Measurements from ENCODE around the gene SHISA5. TPM values are rescaled to one million over a fixed set of nuclear protein-coding genes. Genes with fewer than 3 reads are reported as not detected.

SHISA5 gene
- total and polyA plus RNA-seq, 4 donors = 40.9 to 123 (median 120) TPM

DNA sequence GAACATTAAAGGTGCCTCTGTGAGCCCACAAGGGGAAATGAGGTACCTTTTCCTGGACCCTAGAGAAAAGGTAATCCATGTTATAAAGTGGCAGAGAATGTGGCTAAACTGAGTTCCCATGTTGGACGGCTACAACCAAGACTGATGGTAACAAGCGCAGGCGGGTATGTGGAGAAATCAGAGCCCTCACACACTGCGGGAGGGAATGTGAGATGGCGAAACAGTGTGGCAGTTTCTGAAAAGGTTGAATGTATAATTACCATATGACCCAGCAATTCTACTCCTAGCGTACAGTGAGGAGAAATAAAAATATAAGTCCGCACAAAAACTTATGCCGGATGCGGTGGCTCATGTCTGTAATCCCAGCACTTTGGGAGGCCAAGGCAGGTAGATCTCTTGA lies 24.1 kb upstream of the SHISA5 start:
- WGBS (ENCODE audit: insufficient coverage) = 96% methylated on average over 3 of the region's 9 CpGs
- Histone ChIP-seq H3K4me1 (ENCODE audit: control insufficient read depth, insufficient read depth, low read length) (no peaks in the 10 kb centered on the region), H3K27ac (ENCODE audit: low read depth, low read length) (no peak overlapping the region), H3K4me3 (ENCODE audit: low read depth, low read length) (no peak overlapping the region), H3K9me3 (ENCODE audit: control insufficient read depth, insufficient read depth, low read length) (no peaks in the 10 kb centered on the region), H3K27me3 (ENCODE audit: control insufficient read depth, insufficient read depth, low read length) (no peaks in the 10 kb centered on the region), H3K36me3 (ENCODE audit: control insufficient read depth, insufficient read depth, low read length) (peaks cover 51% of the 10 kb centered on the region)
- no peak for DNase-seq (ENCODE audit: low read depth in 4 of 6, low spot score in 6 of 6)

GRCh38 chr3:48524970-48525369 lies 21.0 kb upstream of the SHISA5 start:
- 90% methylated on average over 6 of the region's 9 CpGs for WGBS (ENCODE audit: insufficient coverage)
- H3K27ac ChIP-seq (ENCODE audit: low read depth, low read length) = no peak overlapping the region
- H3K9me3 ChIP-seq (ENCODE audit: control insufficient read depth, insufficient read depth, low read length) = no peaks in the 10 kb centered on the region
- no peak for DNase-seq (ENCODE audit: low read depth in 4 of 6, low spot score in 6 of 6)
- peaks cover 71% of the 10 kb centered on the region for H3K36me3 ChIP-seq (ENCODE audit: control insufficient read depth, insufficient read depth, low read length)
- H3K27me3 ChIP-seq (ENCODE audit: control insufficient read depth, insufficient read depth, low read length) = no peaks in the 10 kb centered on the region
- H3K4me1 ChIP-seq (ENCODE audit: control insufficient read depth, insufficient read depth, low read length) = no peaks in the 10 kb centered on the region
- H3K4me3 ChIP-seq (ENCODE audit: low read depth, low read length) = no peak overlapping the region

GRCh38 chr3:48521635-48522034 lies 17.7 kb upstream of the SHISA5 start:
- no peak overlapping the region for H3K27ac ChIP-seq (ENCODE audit: low read depth, low read length)
- H3K27me3 ChIP-seq (ENCODE audit: control insufficient read depth, insufficient read depth, low read length) = no peaks in the 10 kb centered on the region
- H3K4me3 ChIP-seq (ENCODE audit: low read depth, low read length) = no peak overlapping the region
- peaks cover 75% of the 10 kb centered on the region for H3K36me3 ChIP-seq (ENCODE audit: control insufficient read depth, insufficient read depth, low read length)
- WGBS (ENCODE audit: insufficient coverage) = 100% methylated on average over 4 of the region's 6 CpGs
- H3K9me3 ChIP-seq (ENCODE audit: control insufficient read depth, insufficient read depth, low read length) = no peaks in the 10 kb centered on the region
- DNase-seq (ENCODE audit: low read depth in 4 of 6, low spot score in 6 of 6) = no peak
- no peaks in the 10 kb centered on the region for H3K4me1 ChIP-seq (ENCODE audit: control insufficient read depth, insufficient read depth, low read length)

DNA sequence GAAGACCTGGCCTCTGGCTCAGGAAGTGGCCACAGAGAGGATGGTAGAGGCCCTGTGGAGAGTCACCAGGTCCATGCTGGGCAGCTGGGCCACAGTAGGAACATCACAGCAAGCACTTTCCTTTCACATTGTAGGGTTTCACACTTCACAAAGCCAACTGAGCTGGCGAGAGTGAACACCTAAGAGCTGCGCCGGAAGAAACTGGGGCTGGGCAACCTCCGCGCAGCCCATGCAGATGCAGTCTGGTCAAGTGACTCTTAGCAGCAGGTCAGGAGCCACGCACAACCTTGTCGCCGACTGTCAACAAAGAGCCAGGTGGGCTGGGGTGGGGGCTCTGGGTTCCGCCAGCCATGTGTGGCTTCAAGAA lies 15.3 kb upstream of the SHISA5 start:
- H3K4me3 ChIP-seq (ENCODE audit: low read depth, low read length) = no peak overlapping the region
- no peaks in the 10 kb centered on the region for H3K27me3 ChIP-seq (ENCODE audit: control insufficient read depth, insufficient read depth, low read length)
- peaks cover 55% of the 10 kb centered on the region for H3K36me3 ChIP-seq (ENCODE audit: control insufficient read depth, insufficient read depth, low read length)
- DNase-seq (ENCODE audit: low read depth in 4 of 6, low spot score in 6 of 6) = no peak
- no peaks in the 10 kb centered on the region for H3K9me3 ChIP-seq (ENCODE audit: control insufficient read depth, insufficient read depth, low read length)
- H3K27ac ChIP-seq (ENCODE audit: low read depth, low read length) = no peak overlapping the region
- H3K4me1 ChIP-seq (ENCODE audit: control insufficient read depth, insufficient read depth, low read length) = no peaks in the 10 kb centered on the region
- 94% methylated on average over 8 of the region's 9 CpGs for WGBS (ENCODE audit: insufficient coverage)

- Histone ChIP-seq H3K36me3 (ENCODE audit: control insufficient read depth, insufficient read depth, low read length) (peaks cover 53% of the 10 kb centered on the region), H3K27me3 (ENCODE audit: control insufficient read depth, insufficient read depth, low read length) (no peaks in the 10 kb centered on the region), H3K4me3 (ENCODE audit: low read depth, low read length) (no peak overlapping the region), H3K27ac (ENCODE audit: low read depth, low read length) (no peak overlapping the region), H3K9me3 (ENCODE audit: control insufficient read depth, insufficient read depth, low read length) (no peaks in the 10 kb centered on the region), H3K4me1 (ENCODE audit: control insufficient read depth, insufficient read depth, low read length) (no peaks in the 10 kb centered on the region)
- DNase-seq (ENCODE audit: low read depth in 4 of 6, low spot score in 6 of 6) = no peak
- WGBS (ENCODE audit: insufficient coverage) = 82% methylated on average over 10 of the region's 12 CpGs
Observed at GRCh38 chr3:48518638-48519276, 14.8 kb upstream of the SHISA5 start.

DNA sequence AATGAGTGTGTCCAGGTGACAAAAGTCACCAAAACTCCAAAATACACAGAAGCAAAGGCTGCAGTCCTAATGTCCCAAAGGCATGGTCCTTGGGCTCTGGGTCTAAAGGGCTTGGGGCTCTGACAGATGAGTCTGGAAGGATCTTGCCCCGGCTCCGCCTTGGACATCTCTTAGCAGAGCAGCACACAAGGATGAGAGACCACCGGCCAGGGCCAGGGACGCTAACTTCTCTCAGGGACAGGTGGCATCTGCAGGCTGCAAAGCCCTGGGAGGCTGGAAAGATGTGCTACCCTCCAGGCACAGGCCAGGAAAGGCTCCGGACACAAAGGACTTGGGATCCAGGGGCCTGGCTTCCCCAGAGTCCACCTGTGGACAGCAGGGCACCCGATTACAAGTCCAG lies 14.1 kb upstream of the SHISA5 start:
- Histone ChIP-seq H3K27me3 (ENCODE audit: control insufficient read depth, insufficient read depth, low read length) (no peaks in the 10 kb centered on the region), H3K9me3 (ENCODE audit: control insufficient read depth, insufficient read depth, low read length) (no peaks in the 10 kb centered on the region), H3K4me1 (ENCODE audit: control insufficient read depth, insufficient read depth, low read length) (no peaks in the 10 kb centered on the region), H3K36me3 (ENCODE audit: control insufficient read depth, insufficient read depth, low read length) (peaks cover 48% of the 10 kb centered on the region), H3K27ac (ENCODE audit: low read depth, low read length) (no peak overlapping the region), H3K4me3 (ENCODE audit: low read depth, low read length) (no peak overlapping the region)
- no peak for DNase-seq (ENCODE audit: low read depth in 4 of 6, low spot score in 6 of 6)
- WGBS (ENCODE audit: insufficient coverage) = 94% methylated on average over 6 of the region's 6 CpGs

GRCh38 chr3:48516571-48516970 lies 12.6 kb upstream of the SHISA5 start:
- H3K36me3 ChIP-seq (ENCODE audit: control insufficient read depth, insufficient read depth, low read length) = peaks cover 40% of the 10 kb centered on the region
- WGBS (ENCODE audit: insufficient coverage) = 89% methylated on average over 8 of the region's 8 CpGs
- H3K4me3 ChIP-seq (ENCODE audit: low read depth, low read length) = no peak overlapping the region
- H3K27ac ChIP-seq (ENCODE audit: low read depth, low read length) = no peak overlapping the region
- H3K27me3 ChIP-seq (ENCODE audit: control insufficient read depth, insufficient read depth, low read length) = no peaks in the 10 kb centered on the region
- no peak for DNase-seq (ENCODE audit: low read depth in 4 of 6, low spot score in 6 of 6)
- no peaks in the 10 kb centered on the region for H3K9me3 ChIP-seq (ENCODE audit: control insufficient read depth, insufficient read depth, low read length)
- H3K4me1 ChIP-seq (ENCODE audit: control insufficient read depth, insufficient read depth, low read length) = no peaks in the 10 kb centered on the region

DNA sequence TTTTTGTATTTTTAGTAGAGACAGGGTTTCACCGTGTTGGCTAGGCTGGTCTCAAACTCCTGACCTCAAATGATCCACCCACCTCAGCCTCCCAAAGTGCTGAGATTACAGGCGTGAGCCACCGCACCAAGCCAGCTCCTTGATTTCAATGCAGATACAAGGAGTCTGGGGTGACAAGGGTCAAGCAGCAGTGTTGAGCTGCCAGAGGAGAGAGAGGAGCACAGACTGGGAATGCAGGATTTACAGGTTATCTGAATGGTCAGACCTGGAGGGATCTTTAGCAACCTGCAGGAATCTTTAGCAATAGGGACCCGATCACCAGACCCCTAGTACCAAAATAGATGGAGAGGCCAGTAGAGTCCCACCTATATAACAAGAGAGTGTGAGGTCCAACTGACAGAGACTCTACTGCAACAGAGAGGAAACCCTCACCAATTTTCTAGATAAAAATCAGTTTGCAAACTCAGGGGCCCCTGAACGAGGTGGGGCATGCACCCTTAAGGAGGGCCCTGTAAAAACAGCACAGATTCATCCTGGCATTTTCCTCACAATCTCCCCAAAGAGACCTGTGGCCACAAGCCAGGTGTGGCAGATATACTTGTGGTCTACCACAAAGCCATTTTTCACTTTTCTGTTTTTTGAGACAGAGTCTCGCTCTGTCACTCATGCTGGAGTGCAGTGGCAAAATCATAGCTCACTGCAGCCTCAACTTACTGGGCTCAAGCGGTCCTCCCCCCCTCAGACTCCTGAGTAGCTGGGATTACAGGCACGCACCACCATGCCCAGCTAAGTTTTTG lies 10.7 kb upstream of the SHISA5 start:
- H3K27me3 ChIP-seq (ENCODE audit: control insufficient read depth, insufficient read depth, low read length) = no peaks in the 10 kb centered on the region

DNA sequence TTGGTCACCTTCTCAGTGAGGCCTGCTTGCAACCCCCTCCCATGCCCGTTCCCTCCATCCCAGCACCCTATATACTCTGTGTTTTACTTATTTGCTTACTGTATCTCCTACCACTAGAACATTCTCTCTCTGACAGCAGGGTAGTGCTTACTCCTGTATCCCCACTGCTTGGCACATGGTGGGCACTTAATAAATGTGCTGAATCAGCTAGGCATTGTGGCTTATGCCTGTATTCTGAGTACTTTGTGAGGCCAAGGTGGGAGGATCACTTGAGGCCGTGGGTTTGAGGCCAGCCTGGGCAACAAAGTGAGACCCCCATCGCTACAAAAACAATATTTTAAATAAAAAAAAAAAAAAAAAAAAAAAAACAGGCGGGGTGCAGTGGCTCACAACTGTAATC lies 7.6 kb upstream of the SHISA5 start:
- H3K4me1 ChIP-seq (ENCODE audit: control insufficient read depth, insufficient read depth, low read length) = no peaks in the 10 kb centered on the region
- no peak for DNase-seq (ENCODE audit: low read depth in 4 of 6, low spot score in 6 of 6)
- H3K4me3 ChIP-seq (ENCODE audit: low read depth, low read length) = no peak overlapping the region
- no peak overlapping the region for H3K27ac ChIP-seq (ENCODE audit: low read depth, low read length)
- no peaks in the 10 kb centered on the region for H3K9me3 ChIP-seq (ENCODE audit: control insufficient read depth, insufficient read depth, low read length)
- H3K36me3 ChIP-seq (ENCODE audit: control insufficient read depth, insufficient read depth, low read length) = no peaks in the 10 kb centered on the region
- WGBS (ENCODE audit: insufficient coverage) = no CpG with 5 or more reads among the region's 4 CpGs
- H3K27me3 ChIP-seq (ENCODE audit: control insufficient read depth, insufficient read depth, low read length) = no peaks in the 10 kb centered on the region

More for the DNA sequence above, 10.7 kb upstream of the SHISA5 start:
- 83% methylated on average over 5 of the region's 8 CpGs for whole genome bisulfite sequencing (ENCODE audit: insufficient coverage)
- Histone ChIP-seq H3K4me3 (ENCODE audit: low read depth, low read length) (no peak overlapping the region), H3K4me1 (ENCODE audit: control insufficient read depth, insufficient read depth, low read length) (no peaks in the 10 kb centered on the region), H3K36me3 (ENCODE audit: control insufficient read depth, insufficient read depth, low read length) (peaks cover 22% of the 10 kb centered on the region), H3K9me3 (ENCODE audit: control insufficient read depth, insufficient read depth, low read length) (no peaks in the 10 kb centered on the region), H3K27ac (ENCODE audit: low read depth, low read length) (no peak overlapping the region)
- no peak for DNase-seq (ENCODE audit: low read depth in 4 of 6, low spot score in 6 of 6)

All from spinal cord (tissue), 10 donors.